LNCaP clone FGC (cell line): ENCODE data around the gene BEGAIN.

Experiments used
- DNase-seq: peaks from one replicate; pipeline ENCODE4 v3.0.0-alpha.2; 2011; ENCODE audit warnings: low read depth
- H3K4me3 ChIP-seq: 2 replicates; pipeline ENCODE4 v1.5.1; 2011; ENCODE audit warnings: mild to moderate bottlenecking, low read depth, low read length, control low read depth
- CTCF ChIP-seq: IDR thresholded peaks from 2 replicates; pipeline ENCODE4 v1.5.1; 2012; ENCODE audit warnings: mild to moderate bottlenecking; ENCODE audit not compliant: control insufficient read depth, insufficient read depth; ENCODE audit errors: extremely low read depth

BEGAIN gene

GRCh38 chr14:100534528-100535286, 52.5 kb downstream of the BEGAIN start:
- H3K4me3 ChIP-seq = no peak overlapping the region
- DNase-seq = no peak
- no peak for TF ChIP-seq CTCF

- no peak overlapping the region for H3K4me3 ChIP-seq
- TF ChIP-seq CTCF = no peak
- no peak for DNase-seq
These were observed 53.3 kb downstream of the BEGAIN start for GRCh38 chr14:100533656-100534485.

- no peak for TF ChIP-seq CTCF
- no peak for DNase-seq
- no peak overlapping the region for H3K4me3 ChIP-seq
These were observed 54.1 kb downstream of the BEGAIN start for GRCh38 chr14:100532906-100533655.

- H3K4me3 ChIP-seq = no peak overlapping the region
- no peak for DNase-seq
- TF ChIP-seq CTCF = no peak
These were observed 54.9 kb downstream of the BEGAIN start for GRCh38 chr14:100532154-100532861.

GRCh38 chr14:100531152-100532121, 55.8 kb downstream of the BEGAIN start:
- H3K4me3 ChIP-seq = no peak overlapping the region
- no peak for TF ChIP-seq CTCF
- DNase-seq = no peak
